Peyer's patch (tissue), 4 donors: ENCODE measurements around the gene NT5DC3.

ENCODE experiments used
- POLR2A ChIP-seq, 2 donors: fragments of 450-650 bp; IDR thresholded peaks; one replicate each; pipeline ENCODE4 v1.5.1; 2017; ENCODE audit warnings: antibody characterized with exemption in 2 of 2, mild to moderate bottlenecking in 2 of 2, moderate library complexity in 2 of 2
- TF ChIP-seq, protein P1 (sequence below), 6 experiments: fragments of 450-650 bp in 4 of 6; fragments of 200-600 bp in 2 of 6; sonication (generic) in 1 of 6; IDR thresholded peaks; one replicate each; pipeline ENCODE4 v1.5.1; 2017 to 2019; ENCODE audit warnings: antibody characterized with exemption in 6 of 6, mild to moderate bottlenecking in 3 of 6, moderate library complexity in 1 of 6

DNA sequence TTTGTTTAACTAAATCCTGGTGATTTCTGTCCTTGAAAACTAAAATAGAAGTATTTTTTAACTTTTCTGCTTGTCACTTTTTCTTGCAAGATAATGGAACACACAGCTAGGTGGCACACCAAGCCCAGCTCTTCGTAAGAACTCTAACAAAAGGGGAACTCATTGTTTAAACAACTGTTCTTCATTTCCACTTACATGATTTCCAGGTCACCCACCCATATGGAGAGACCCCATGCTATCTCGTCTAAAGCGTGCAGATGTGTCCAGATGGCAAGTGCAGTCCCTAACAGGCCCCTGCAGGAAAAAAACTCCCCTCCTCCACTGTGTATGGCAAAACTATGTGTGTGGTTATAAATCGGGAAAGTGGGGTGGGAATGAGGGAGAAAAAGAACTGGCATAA lies 43.3 kb upstream of the NT5DC3 start:
- TF ChIP-seq POLR2A (IDR thresholded peaks at IDR 0.05), result no peak
- TF ChIP-seq, protein P1, sequence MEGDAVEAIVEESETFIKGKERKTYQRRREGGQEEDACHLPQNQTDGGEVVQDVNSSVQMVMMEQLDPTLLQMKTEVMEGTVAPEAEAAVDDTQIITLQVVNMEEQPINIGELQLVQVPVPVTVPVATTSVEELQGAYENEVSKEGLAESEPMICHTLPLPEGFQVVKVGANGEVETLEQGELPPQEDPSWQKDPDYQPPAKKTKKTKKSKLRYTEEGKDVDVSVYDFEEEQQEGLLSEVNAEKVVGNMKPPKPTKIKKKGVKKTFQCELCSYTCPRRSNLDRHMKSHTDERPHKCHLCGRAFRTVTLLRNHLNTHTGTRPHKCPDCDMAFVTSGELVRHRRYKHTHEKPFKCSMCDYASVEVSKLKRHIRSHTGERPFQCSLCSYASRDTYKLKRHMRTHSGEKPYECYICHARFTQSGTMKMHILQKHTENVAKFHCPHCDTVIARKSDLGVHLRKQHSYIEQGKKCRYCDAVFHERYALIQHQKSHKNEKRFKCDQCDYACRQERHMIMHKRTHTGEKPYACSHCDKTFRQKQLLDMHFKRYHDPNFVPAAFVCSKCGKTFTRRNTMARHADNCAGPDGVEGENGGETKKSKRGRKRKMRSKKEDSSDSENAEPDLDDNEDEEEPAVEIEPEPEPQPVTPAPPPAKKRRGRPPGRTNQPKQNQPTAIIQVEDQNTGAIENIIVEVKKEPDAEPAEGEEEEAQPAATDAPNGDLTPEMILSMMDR (IDR thresholded peaks at IDR 0.05), result peak in 4 of 6 experiments; percentile 27 to 43 (median 37)
